Gastroesophageal sphincter (tissue), 3 donors: ENCODE measurements around the gene NCBP2L.

Experiments used
- EP300 ChIP-seq: sonication (generic); formaldehyde crosslinking; IDR thresholded peaks from one replicate; pipeline ENCODE4 v1.6.1; 2017; ENCODE audit warnings: antibody characterized with exemption, mild to moderate bottlenecking
- POLR2A ChIP-seq, 2 donors: fragments of 450-650 bp; IDR thresholded peaks; one replicate each; pipeline ENCODE4 v1.6.1; 2017; ENCODE audit warnings: antibody characterized with exemption in 2 of 2, mild to moderate bottlenecking in 2 of 2, moderate library complexity in 1 of 2
- POLR2AphosphoS5 ChIP-seq: sonication (generic); formaldehyde crosslinking; IDR thresholded peaks from one replicate; pipeline ENCODE4 v1.6.1; 2017; ENCODE audit warnings: antibody characterized with exemption
- TF ChIP-seq, protein P1 (sequence below), 4 experiments: fragments of 200-600 bp in 2 of 4; fragments of 450-650 bp in 2 of 4; sonication (generic) in 1 of 4; IDR thresholded peaks; one replicate each; pipeline ENCODE4 v1.5.1; 2017 to 2019; ENCODE audit warnings: antibody characterized with exemption in 4 of 4, mild to moderate bottlenecking in 2 of 4, moderate library complexity in 2 of 4

DNA sequence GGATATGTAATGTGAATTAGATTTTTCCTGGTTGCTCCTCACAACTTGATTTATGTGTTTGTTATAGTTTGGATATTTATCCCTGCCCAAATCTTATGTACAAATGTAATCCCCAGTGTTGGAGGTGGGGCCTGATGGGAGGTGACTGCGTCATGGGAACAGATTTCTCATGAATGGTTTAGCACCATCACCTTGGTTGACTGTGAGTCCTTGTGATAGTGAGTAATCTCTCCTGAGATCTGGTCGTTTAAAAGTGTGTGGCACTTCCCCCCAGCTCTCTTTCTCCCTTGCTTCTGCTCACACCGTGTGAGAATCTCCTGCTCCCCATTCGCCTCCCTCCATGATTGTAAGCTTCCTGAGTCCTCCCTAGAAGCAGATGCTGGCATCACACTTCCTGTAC is 50.3 kb downstream of the NCBP2L start:
- TF ChIP-seq POLR2AphosphoS5 = no peak
- TF ChIP-seq, protein P1, sequence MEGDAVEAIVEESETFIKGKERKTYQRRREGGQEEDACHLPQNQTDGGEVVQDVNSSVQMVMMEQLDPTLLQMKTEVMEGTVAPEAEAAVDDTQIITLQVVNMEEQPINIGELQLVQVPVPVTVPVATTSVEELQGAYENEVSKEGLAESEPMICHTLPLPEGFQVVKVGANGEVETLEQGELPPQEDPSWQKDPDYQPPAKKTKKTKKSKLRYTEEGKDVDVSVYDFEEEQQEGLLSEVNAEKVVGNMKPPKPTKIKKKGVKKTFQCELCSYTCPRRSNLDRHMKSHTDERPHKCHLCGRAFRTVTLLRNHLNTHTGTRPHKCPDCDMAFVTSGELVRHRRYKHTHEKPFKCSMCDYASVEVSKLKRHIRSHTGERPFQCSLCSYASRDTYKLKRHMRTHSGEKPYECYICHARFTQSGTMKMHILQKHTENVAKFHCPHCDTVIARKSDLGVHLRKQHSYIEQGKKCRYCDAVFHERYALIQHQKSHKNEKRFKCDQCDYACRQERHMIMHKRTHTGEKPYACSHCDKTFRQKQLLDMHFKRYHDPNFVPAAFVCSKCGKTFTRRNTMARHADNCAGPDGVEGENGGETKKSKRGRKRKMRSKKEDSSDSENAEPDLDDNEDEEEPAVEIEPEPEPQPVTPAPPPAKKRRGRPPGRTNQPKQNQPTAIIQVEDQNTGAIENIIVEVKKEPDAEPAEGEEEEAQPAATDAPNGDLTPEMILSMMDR (IDR thresholded peaks at IDR 0.05) = no peak
- TF ChIP-seq POLR2A (IDR thresholded peaks at IDR 0.05) = no peak
- TF ChIP-seq EP300 = no peak
